ENCODE data around the gene ERF.

ERF gene

DNA sequence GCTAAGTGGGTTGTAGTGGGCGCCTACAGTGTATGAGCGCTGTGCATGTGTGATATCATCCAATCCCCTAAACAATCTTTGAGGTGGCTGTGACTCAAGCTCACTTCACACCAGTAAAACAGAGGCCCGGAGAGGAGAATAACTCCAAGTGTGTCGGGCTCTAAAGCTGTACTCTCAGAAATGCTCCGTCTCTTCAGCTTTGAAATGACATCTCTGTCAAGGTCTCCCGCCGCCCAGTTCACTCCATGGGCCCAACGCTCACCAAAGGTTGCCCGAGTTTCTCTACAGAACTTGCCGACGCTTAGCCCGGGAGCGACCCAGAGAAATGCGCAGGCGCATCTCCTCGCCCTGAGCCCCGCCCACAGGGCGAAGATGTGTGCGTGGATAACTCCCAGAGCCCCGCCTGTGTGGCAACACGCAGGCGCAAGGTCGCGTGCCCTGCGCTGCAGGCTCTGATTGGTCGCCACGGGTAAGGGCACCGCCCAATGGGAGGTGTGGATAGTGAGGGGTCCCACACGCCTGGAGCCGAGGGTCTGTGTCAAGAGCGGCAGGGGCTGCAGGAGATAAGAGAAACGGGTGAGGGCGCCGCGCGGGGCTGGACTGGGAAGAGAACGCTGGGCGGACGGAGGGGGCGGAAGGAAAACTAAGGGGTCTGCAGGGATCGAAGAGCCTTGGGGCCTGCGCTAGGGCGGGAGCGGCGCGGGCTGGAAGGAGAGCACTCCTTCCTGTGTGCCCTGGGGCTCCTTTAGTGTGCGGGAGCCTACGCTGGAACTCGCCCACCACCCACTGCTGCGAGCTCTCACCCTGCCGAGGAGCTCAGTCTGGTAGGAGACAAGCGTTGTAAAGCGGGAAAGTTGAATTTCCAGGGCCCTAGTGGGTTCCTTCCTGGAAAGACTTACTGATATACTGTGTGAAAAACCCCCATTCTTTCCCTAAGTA lies 34.8 kb downstream of the ERF start, which contains the start of gene ZNF526:
Gene ZNF526, plus strand, starts transcription at position 501 of the 939 bp plus-strand sequence. CDS start 4,092 bp downstream, outside the sequence.
- Mint-ChIP-seq H3K36me3 (peaks cover 21 to 36% of the 10 kb centered on the region in 2 donors), H3K9me3 (no peaks in the 10 kb centered on the region), H3K4me1 (peaks cover 41 to 64% of the 10 kb centered on the region in 2 donors), H3K27me3 (no peaks in the 10 kb centered on the region), H3K4me3 (peak within 1 kb of the TSS; percentile 91 to 96), H3K27ac (peak within 1 kb of the TSS; percentile 95)
- ATAC-seq (replicated peaks), result peak; percentile 85 to 87
- peak; percentile 97 for DNase-seq

- peak within 1 kb of the TSS; percentile 89 to 95 for H3K4me3 Mint-ChIP-seq
- peak within 1 kb of the TSS; percentile 95 for H3K27ac Mint-ChIP-seq
- H3K27me3 Mint-ChIP-seq, result no peaks in the 10 kb centered on the region
- peaks cover 49 to 74% of the 10 kb centered on the region in 2 donors for H3K4me1 Mint-ChIP-seq
- peak; percentile 80 to 85 for ATAC-seq (replicated peaks)
- peaks cover 25 to 38% of the 10 kb centered on the region in 2 donors for H3K36me3 Mint-ChIP-seq
- no peaks in the 10 kb centered on the region for H3K9me3 Mint-ChIP-seq
- DNase-seq, result peak; percentile 100
Observed at GRCh38 chr19:42217520-42218437, 37.1 kb downstream of the ERF start, which contains the start of gene DEDD2. DEDD2 (minus strand) TSS chr19:42217677; CDS start chr19:42217007, 670 bp downstream.

GRCh38 chr19:42216653-42217519 lies 38.0 kb downstream of the ERF start:
- DNase-seq (peak; percentile 21), ATAC-seq (replicated peaks) (peak; percentile 3 to 6)
- peak overlapping the region; percentile 95 for H3K27ac Mint-ChIP-seq
- peak overlapping the region; percentile 89 to 95 for H3K4me3 Mint-ChIP-seq
- peaks cover 44 to 71% of the 10 kb centered on the region in 2 donors for H3K4me1 Mint-ChIP-seq
- peaks cover 25 to 32% of the 10 kb centered on the region in 2 donors for H3K36me3 Mint-ChIP-seq
- H3K27me3 Mint-ChIP-seq, result no peaks in the 10 kb centered on the region
- H3K9me3 Mint-ChIP-seq, result no peaks in the 10 kb centered on the region

GRCh38 chr19:42214810-42215485 lies 40.0 kb downstream of the ERF start:
- DNase-seq (no peak), ATAC-seq (replicated peaks) (no peak)
- Mint-ChIP-seq H3K4me1 (peaks cover 38 to 62% of the 10 kb centered on the region in 2 donors), H3K9me3 (no peaks in the 10 kb centered on the region), H3K36me3 (peaks cover 24 to 35% of the 10 kb centered on the region in 2 donors), H3K27ac (peak overlapping the region; percentile 75), H3K27me3 (no peaks in the 10 kb centered on the region), H3K4me3 (no peak overlapping the region)

DNA sequence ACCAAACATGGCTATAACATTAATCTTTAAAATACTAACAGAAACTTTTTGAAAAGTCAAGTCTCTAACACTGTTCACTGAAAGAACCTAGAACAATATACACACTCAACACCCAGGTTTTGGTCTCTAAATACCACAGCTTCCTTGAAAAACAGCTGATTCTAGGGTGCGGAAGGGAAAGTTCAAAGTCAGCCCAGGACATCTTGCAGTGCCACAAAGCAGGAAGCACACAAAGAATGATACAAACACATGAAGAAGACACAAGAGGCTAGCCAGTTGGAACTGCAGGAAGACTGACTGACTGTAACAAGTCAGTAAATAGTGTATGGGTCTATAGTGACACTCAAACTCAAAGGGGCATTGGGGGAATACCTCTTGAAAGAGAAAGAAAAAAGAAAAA lies 42.0 kb downstream of the ERF start:
- Mint-ChIP-seq H3K4me1 (peaks cover 40 to 55% of the 10 kb centered on the region in 2 donors), H3K4me3 (no peak overlapping the region), H3K36me3 (peaks cover 39 to 55% of the 10 kb centered on the region in 2 donors), H3K9me3 (no peaks in the 10 kb centered on the region), H3K27me3 (no peaks in the 10 kb centered on the region), H3K27ac (no peak overlapping the region)
- DNase-seq, result no peak
- ATAC-seq (replicated peaks), result no peak

GRCh38 chr19:42208612-42209011 lies 46.3 kb downstream of the ERF start:
- Mint-ChIP-seq H3K36me3 (peaks cover 51 to 65% of the 10 kb centered on the region in 2 donors), H3K4me3 (no peak overlapping the region), H3K27me3 (no peaks in the 10 kb centered on the region), H3K27ac (peak overlapping the region; percentile 69), H3K9me3 (no peaks in the 10 kb centered on the region), H3K4me1 (peaks cover 29 to 40% of the 10 kb centered on the region in 2 donors)
- ATAC-seq (replicated peaks), result no peak
- DNase-seq, result no peak

GRCh38 chr19:42207767-42208271 lies 47.1 kb downstream of the ERF start:
- peak overlapping the region; percentile 89 for H3K27ac Mint-ChIP-seq
- H3K9me3 Mint-ChIP-seq, result no peaks in the 10 kb centered on the region
- H3K36me3 Mint-ChIP-seq, result peaks cover 49 to 65% of the 10 kb centered on the region in 2 donors
- peaks cover 29 to 40% of the 10 kb centered on the region in 2 donors for H3K4me1 Mint-ChIP-seq
- H3K4me3 Mint-ChIP-seq, result no peak overlapping the region
- DNase-seq, result no peak
- no peak for ATAC-seq (replicated peaks)
- H3K27me3 Mint-ChIP-seq, result no peaks in the 10 kb centered on the region

- DNase-seq (no peak), ATAC-seq (replicated peaks) (no peak)
- Mint-ChIP-seq H3K4me3 (no peak overlapping the region), H3K27ac (peak overlapping the region; percentile 52), H3K27me3 (no peaks in the 10 kb centered on the region), H3K9me3 (no peaks in the 10 kb centered on the region), H3K36me3 (peaks cover 47 to 70% of the 10 kb centered on the region in 2 donors), H3K4me1 (peaks cover 35 to 44% of the 10 kb centered on the region in 2 donors)
Observed at GRCh38 chr19:42206871-42207755, 47.8 kb downstream of the ERF start.

DNA sequence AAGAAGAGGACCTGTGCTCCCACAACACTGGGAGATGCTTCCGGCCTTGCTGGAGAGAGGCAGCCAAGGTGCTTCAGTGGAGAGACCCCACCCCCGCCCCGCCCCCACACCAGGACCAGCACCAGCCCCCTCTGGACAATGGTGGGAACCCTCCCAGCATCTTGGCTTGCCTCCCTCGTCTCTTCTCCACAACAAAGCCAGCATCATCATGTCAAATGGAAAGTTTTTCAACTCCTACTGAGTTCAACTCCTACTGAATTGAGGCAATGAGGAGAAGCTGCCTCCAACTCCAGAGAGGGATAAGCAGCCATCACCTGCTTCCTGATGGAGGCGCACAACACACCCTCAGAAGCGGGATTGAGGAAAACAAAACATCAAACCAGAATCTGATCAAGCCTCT lies 50.3 kb downstream of the ERF start:
- H3K9me3 Mint-ChIP-seq, result no peaks in the 10 kb centered on the region
- ATAC-seq (replicated peaks), result no peak
- H3K4me1 Mint-ChIP-seq, result peaks cover 57 to 68% of the 10 kb centered on the region in 2 donors
- no peaks in the 10 kb centered on the region for H3K27me3 Mint-ChIP-seq
- peak overlapping the region; percentile 16 for H3K27ac Mint-ChIP-seq
- H3K4me3 Mint-ChIP-seq, result no peak overlapping the region
- peaks cover 58 to 80% of the 10 kb centered on the region in 2 donors for H3K36me3 Mint-ChIP-seq
- no peak for DNase-seq

DNA sequence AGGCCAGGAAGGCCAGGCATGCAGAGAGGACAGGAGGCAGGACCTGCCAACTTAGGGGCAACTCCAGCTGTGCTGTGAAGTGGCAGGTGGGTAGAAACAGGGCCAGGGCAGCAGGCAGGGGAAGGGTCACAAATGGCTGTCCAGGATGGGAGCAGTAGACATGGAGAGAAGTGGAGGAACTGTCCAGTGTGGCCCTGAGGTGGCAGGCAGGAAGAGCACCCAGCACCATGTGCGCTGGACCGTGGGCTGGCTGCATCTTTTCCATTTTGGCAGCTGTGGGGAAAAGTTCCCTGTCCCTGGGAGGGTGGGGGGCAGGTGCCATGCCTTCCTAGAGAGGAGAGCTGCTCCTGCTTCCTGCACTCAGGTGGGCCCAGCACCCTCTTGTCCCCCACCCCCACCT lies 51.2 kb downstream of the ERF start:
- no peak for DNase-seq

DNA sequence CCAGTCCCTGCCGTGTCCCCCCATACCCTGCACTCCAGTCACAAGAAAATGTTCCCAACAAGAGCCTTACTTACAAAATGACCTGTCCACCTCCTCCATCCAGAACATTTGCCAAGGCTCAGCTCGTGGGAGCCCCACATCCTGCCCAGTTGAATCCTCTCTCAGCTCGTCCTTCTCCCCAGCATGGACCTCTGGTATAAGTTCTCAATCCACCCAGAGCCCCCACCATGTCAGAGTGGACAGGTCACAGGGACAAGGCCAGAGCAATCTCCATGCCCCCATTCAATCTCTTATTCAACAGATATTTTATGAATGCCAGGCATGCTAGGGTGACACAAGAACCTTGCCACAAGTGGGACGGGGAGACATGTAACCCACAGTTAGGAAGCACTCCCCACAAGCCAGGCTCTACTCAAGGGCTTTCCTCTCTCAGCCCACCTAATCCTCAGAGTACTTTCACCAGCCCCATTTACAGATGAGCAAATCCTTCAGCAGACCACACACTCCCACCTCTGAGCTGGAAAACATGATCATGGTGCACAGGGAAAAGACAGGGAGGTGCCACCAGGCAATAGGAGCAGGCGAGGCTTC lies 52.5 kb downstream of the ERF start:
- Mint-ChIP-seq H3K4me3 (peak overlapping the region; percentile 28 to 55), H3K36me3 (peaks cover 56 to 73% of the 10 kb centered on the region in 2 donors), H3K9me3 (no peaks in the 10 kb centered on the region), H3K27me3 (no peaks in the 10 kb centered on the region), H3K27ac (peak overlapping the region; percentile 92), H3K4me1 (peaks cover 61 to 76% of the 10 kb centered on the region in 2 donors)
- DNase-seq (no peak), ATAC-seq (replicated peaks) (no peak)

More for the DNA sequence above, 51.2 kb downstream of the ERF start:
- Mint-ChIP-seq H3K9me3 (no peaks in the 10 kb centered on the region), H3K27ac (peak overlapping the region; percentile 82), H3K4me3 (no peak overlapping the region), H3K27me3 (no peaks in the 10 kb centered on the region), H3K36me3 (peaks cover 59 to 80% of the 10 kb centered on the region in 2 donors), H3K4me1 (peaks cover 66 to 77% of the 10 kb centered on the region in 2 donors)
- ATAC-seq (replicated peaks), result no peak
